CD14-positive monocyte (primary cell): Measurements from ENCODE around the gene RGS17. TPM values are rescaled to one million over a fixed set of nuclear protein-coding genes. Genes with fewer than 3 reads are reported as not detected.

ENCODE experiments used
- DNase-seq, 3 donors: peaks; one replicate each; pipeline ENCODE4 v3.0.0-alpha.2; 2011 to 2022
- H2AFZ ChIP-seq: 2 replicates; pipeline ENCODE4 v1.6.0; 2012; ENCODE audit warnings: mild to moderate bottlenecking, low read depth, low read length, inconsistent platforms; ENCODE audit not compliant: insufficient read depth, poor library complexity, severe bottlenecking
- H3K27ac ChIP-seq, 2 donors: 1 replicate in 1 of 2; 2 replicates in 1 of 2; pipeline ENCODE4 v1.5.1; 2012 to 2013; ENCODE audit warnings: low read length in 2 of 2, control low read depth in 1 of 2, inconsistent platforms in 1 of 2, low read depth in 1 of 2, mild to moderate bottlenecking in 1 of 2
- H3K27me3 ChIP-seq, 2 donors: one replicate each; pipeline versions ENCODE4 v1.6.0 to v1.6.1; 2011 to 2013; ENCODE audit warnings: low read length in 2 of 2; ENCODE audit not compliant: control insufficient read depth in 2 of 2, insufficient read depth in 2 of 2
- H3K36me3 ChIP-seq, 2 donors: replicated peaks in 1 of 2; 1 replicate in 1 of 2; 2 replicates in 1 of 2; pipeline versions ENCODE4 v1.5.1 to v1.6.1; 2012 to 2013; ENCODE audit warnings: low read length in 2 of 2, control low read depth in 1 of 2, inconsistent platforms in 1 of 2, mild to moderate bottlenecking in 1 of 2; ENCODE audit not compliant: insufficient read depth in 2 of 2, control insufficient read depth in 1 of 2
- H3K4me1 ChIP-seq, 2 donors: 1 replicate in 1 of 2; 2 replicates in 1 of 2; pipeline versions ENCODE4 v1.5.1 to v1.6.1; 2012 to 2013; ENCODE audit warnings: low read length in 2 of 2, control low read depth in 1 of 2, inconsistent platforms in 1 of 2, mild to moderate bottlenecking in 1 of 2, moderate library complexity in 1 of 2; ENCODE audit not compliant: insufficient read depth in 2 of 2, control insufficient read depth in 1 of 2
- H3K4me2 ChIP-seq: replicated peaks from 2 replicates; pipeline ENCODE3; 2012; ENCODE audit warnings: low read length, moderate library complexity, mild to moderate bottlenecking; ENCODE audit not compliant: poor library complexity, severe bottlenecking; ENCODE audit errors: extremely low read depth
- H3K4me3 ChIP-seq, 3 experiments: fragments of 200-600 bp in 1 of 3; sonication (generic) in 1 of 3; replicated peaks in 1 of 3; 1 replicate in 2 of 3; 2 replicates in 1 of 3; pipeline ENCODE4 v1.5.1; 2011 to 2013; ENCODE audit warnings: low read length in 3 of 3, mild to moderate bottlenecking in 3 of 3, control low read depth in 2 of 3, low read depth in 2 of 3, inconsistent platforms in 1 of 3, moderate library complexity in 1 of 3
- H3K79me2 ChIP-seq: 2 replicates; pipeline ENCODE4 v1.6.0; 2012; ENCODE audit warnings: mild to moderate bottlenecking, control low read depth, inconsistent platforms, low read length, moderate library complexity; ENCODE audit not compliant: insufficient read depth
- H3K9ac ChIP-seq: 2 replicates; pipeline ENCODE4 v1.6.0; 2017; ENCODE audit warnings: low read length, mild to moderate bottlenecking; ENCODE audit not compliant: insufficient read depth, poor library complexity, severe bottlenecking
- H3K9me3 ChIP-seq, 2 donors: replicated peaks in 1 of 2; 1 replicate in 1 of 2; 2 replicates in 1 of 2; pipeline versions ENCODE4 v1.5.1 to v1.6.1; 2012 to 2013; ENCODE audit warnings: low read length in 2 of 2, control low read depth in 1 of 2; ENCODE audit not compliant: control insufficient read depth in 1 of 2, insufficient read depth in 1 of 2
- H4K20me1 ChIP-seq: 2 replicates; pipeline ENCODE4 v1.6.0; 2012; ENCODE audit warnings: mild to moderate bottlenecking, low read length, control low read depth, moderate library complexity; ENCODE audit not compliant: insufficient read depth
- H3K27ac Mint-ChIP-seq, 7 donors: one replicate each; pipeline ENCODE4 v1.8.0; 2020; ENCODE audit warnings: mild to moderate bottlenecking in 7 of 7, mixed read lengths in 7 of 7, moderate library complexity in 6 of 7, inconsistent platforms in 2 of 7
- H3K27me3 Mint-ChIP-seq, 3 donors: one replicate each; pipeline ENCODE4 v1.8.0; 2021 to 2022; ENCODE audit warnings: low read depth in 3 of 3, mild to moderate bottlenecking in 3 of 3, mixed read lengths in 3 of 3, moderate library complexity in 3 of 3, inconsistent platforms in 1 of 3
- H3K36me3 Mint-ChIP-seq, 2 donors: one replicate each; pipeline ENCODE4 v1.8.0; 2020; ENCODE audit warnings: mixed read lengths in 2 of 2, inconsistent platforms in 1 of 2, mild to moderate bottlenecking in 1 of 2
- H3K4me1 Mint-ChIP-seq: one replicate; pipeline ENCODE4 v1.8.0; 2020; ENCODE audit warnings: mild to moderate bottlenecking, mixed read lengths
- H3K4me3 Mint-ChIP-seq, 2 donors: one replicate each; pipeline ENCODE4 v1.8.0; 2020; ENCODE audit warnings: mild to moderate bottlenecking in 2 of 2, mixed read lengths in 2 of 2, moderate library complexity in 1 of 2
- H3K9me3 Mint-ChIP-seq, 7 donors: one replicate each; pipeline ENCODE4 v1.8.0; 2020 to 2022; ENCODE audit warnings: mixed read lengths in 7 of 7, mild to moderate bottlenecking in 6 of 7, moderate library complexity in 6 of 7, inconsistent platforms in 2 of 7
- CTCF ChIP-seq: fragments of 200-600 bp; IDR thresholded peaks from one replicate; pipeline ENCODE4 v1.8.0; 2022; ENCODE audit warnings: antibody characterized with exemption, mild to moderate bottlenecking
- WGBS: methylation state at CpG from one replicate; pipeline ENCODE4 v1.1.5; 2013; ENCODE audit warnings: missing lambda C conversion rate; ENCODE audit not compliant: insufficient coverage; 5-methylcytosine and 5-hydroxymethylcytosine counted together
- intact Hi-C, 2 donors: fragments of 100-400 bp; cut with micrococcal nuclease; formaldehyde crosslinking; loops; one replicate each; pipeline versions ENCODE4 v1.15.0 to v1.15.1; 2023
- polyA plus RNA-seq, 3 donors: library from polyadenylated mRNA; depleted of rRNA in 1 of 3; unstranded in 2 of 3; stranded (reverse) in 1 of 3; fragments of 300-500 nt in 2 of 3; fragments of >200 nt in 1 of 3; fragmentation: Illumina TruSeq in 2 of 3; gene quantifications; 1 replicate in 2 of 3; 2 replicates in 1 of 3; pipeline ENCODE4 v1.2.3, GENCODE V29; 2012 to 2021

Gene RGS17
- polyA plus RNA-seq, 3 donors, result not detected

GRCh38 chr6:153083869-153084268, 47.2 kb downstream of the RGS17 start:
- peaks cover 0 to 9% (median 2%) of the 10 kb centered on the region in 7 donors for H3K9me3 Mint-ChIP-seq
- Histone ChIP-seq H3K4me2 (no peak overlapping the region), H4K20me1 (no peaks in the 10 kb centered on the region), H3K27ac (no peak overlapping the region), H3K4me3 (no peak overlapping the region), H3K27me3 (no peaks in the 10 kb centered on the region), H3K9ac (no peak overlapping the region), H3K4me1 (no peaks in the 10 kb centered on the region), H3K79me2 (no peaks in the 10 kb centered on the region), H2AFZ (no peak overlapping the region), H3K36me3 (no peaks in the 10 kb centered on the region), H3K9me3 (no peaks in the 10 kb centered on the region)
- DNase-seq, result no peak
- H3K27me3 Mint-ChIP-seq, result peaks cover 4 to 6% (median 5%) of the 10 kb centered on the region in 3 donors
- peaks cover 13% of the 10 kb centered on the region for H3K4me1 Mint-ChIP-seq
- no peak overlapping the region for H3K4me3 Mint-ChIP-seq
- H3K36me3 Mint-ChIP-seq, result no peaks in the 10 kb centered on the region
- H3K27ac Mint-ChIP-seq, result no peak overlapping the region
- intact Hi-C loops, result no loop called here
- TF ChIP-seq CTCF, result no peak

GRCh38 chr6:153081914-153082313, 49.2 kb downstream of the RGS17 start:
- no peaks in the 10 kb centered on the region for H3K9me3 ChIP-seq
- no CpG with 5 or more reads among the region's 2 CpGs for WGBS
- H3K4me3 ChIP-seq, result no peak overlapping the region
- Mint-ChIP-seq H3K9me3 (peaks cover 0 to 9% (median 2%) of the 10 kb centered on the region in 7 donors), H3K4me1 (peaks cover 5% of the 10 kb centered on the region), H3K27ac (no peak overlapping the region), H3K36me3 (no peaks in the 10 kb centered on the region), H3K4me3 (no peak overlapping the region), H3K27me3 (peaks cover 4 to 9% (median 5%) of the 10 kb centered on the region in 3 donors)
- no peak overlapping the region for H3K9ac ChIP-seq
- no peak overlapping the region for H3K27ac ChIP-seq
- no peaks in the 10 kb centered on the region for H3K36me3 ChIP-seq
- intact Hi-C loops, result no loop called here
- no peak overlapping the region for H3K4me2 ChIP-seq
- H3K4me1 ChIP-seq, result no peaks in the 10 kb centered on the region
- TF ChIP-seq CTCF, result no peak
- no peaks in the 10 kb centered on the region for H4K20me1 ChIP-seq
- H3K79me2 ChIP-seq, result no peaks in the 10 kb centered on the region
- no peak overlapping the region for H2AFZ ChIP-seq
- no peak for DNase-seq
- H3K27me3 ChIP-seq, result no peaks in the 10 kb centered on the region
